IMR-90 (cell line): ENCODE data around the gene BPIFB2. TPM values are rescaled to one million over a fixed set of nuclear protein-coding genes. Genes with fewer than 3 reads are reported as not detected.

Experiments used
- ATAC-seq: fragments of 200-7000 bp; cut with Tn5 transposase; 2 replicates; pipeline ENCODE4 v1.9.1; 2020; ENCODE audit warnings: low read depth, mild to moderate bottlenecking, moderate library complexity
- BruUV-seq: library from RNA; stranded (reverse); fragments of 400-500 nt; replicated peaks from 2 replicates; lab custom pipeline; 2021; lab: Mats Ljungman, UMichigan
- CTCF ChIA-PET: fragments of 300-600 bp; formaldehyde crosslinking; extraction: SDS; loops from one replicate; lab custom pipeline; 2021; ENCODE audit warnings: antibody characterized with exemption; lab: Yijun Ruan, JAX
- POLR2A ChIA-PET: fragments of 300-600 bp; sonication (Branson Sonifier 250); formaldehyde crosslinking; loops from one replicate; lab custom pipeline; 2022; ENCODE audit warnings: antibody characterized with exemption; ENCODE audit not compliant: unreplicated experiment; lab: Charles Lee
- DNase-seq: peaks from one replicate; pipeline ENCODE4 v3.0.0; 2013
- H2AFZ ChIP-seq: replicated peaks from 2 replicates; pipeline ENCODE3; 2013; ENCODE audit warnings: low read length, mild to moderate bottlenecking; ENCODE audit not compliant: poor library complexity
- H2AK5ac ChIP-seq: 2 replicates; pipeline ENCODE4 v1.6.1; 2013; ENCODE audit warnings: low read depth, low read length, inconsistent platforms
- H2AK9ac ChIP-seq: replicated peaks from 2 replicates; pipeline ENCODE3; 2013; ENCODE audit warnings: mild to moderate bottlenecking, low read depth, low read length, moderate library complexity; ENCODE audit not compliant: poor library complexity
- H2BK120ac ChIP-seq: 2 replicates; pipeline ENCODE4 v1.6.1; 2013; ENCODE audit warnings: low read depth, low read length, inconsistent platforms
- H2BK15ac ChIP-seq: 3 replicates; pipeline ENCODE4 v1.6.1; 2013; ENCODE audit warnings: low read depth, low read length, inconsistent platforms
- H2BK20ac ChIP-seq: 2 replicates; pipeline ENCODE4 v1.6.1; 2013; ENCODE audit warnings: low read depth, mild to moderate bottlenecking, inconsistent platforms, low read length, moderate library complexity
- H2BK5ac ChIP-seq: 2 replicates; pipeline ENCODE4 v1.6.1; 2013; ENCODE audit warnings: mild to moderate bottlenecking, low read depth, low read length, inconsistent platforms; ENCODE audit not compliant: poor library complexity, severe bottlenecking
- H3K14ac ChIP-seq: replicated peaks from 2 replicates; pipeline ENCODE4 v1.6.1; 2013; ENCODE audit warnings: low read depth, low read length, inconsistent platforms
- H3K18ac ChIP-seq: 2 replicates; pipeline ENCODE4 v1.6.1; 2013; ENCODE audit warnings: low read depth, low read length, control low read depth
- H3K23ac ChIP-seq: 2 replicates; pipeline ENCODE4 v1.6.1; 2013; ENCODE audit warnings: low read depth, low read length, inconsistent platforms
- H3K27ac ChIP-seq: 2 replicates; pipeline ENCODE4 v1.5.1; 2013; ENCODE audit warnings: mild to moderate bottlenecking, control low read depth, low read length; ENCODE audit not compliant: insufficient read depth
- H3K27me3 ChIP-seq: 2 replicates; pipeline ENCODE4 v1.6.1; 2013; ENCODE audit warnings: low read length; ENCODE audit not compliant: control insufficient read depth, insufficient read depth
- H3K36me3 ChIP-seq: 2 replicates; pipeline ENCODE4 v1.6.1; 2013; ENCODE audit warnings: low read length, mixed read lengths; ENCODE audit not compliant: control insufficient read depth, insufficient read depth
- H3K4ac ChIP-seq: 2 replicates; pipeline ENCODE4 v1.6.1; 2013; ENCODE audit warnings: low read depth, low read length, inconsistent platforms
- H3K4me1 ChIP-seq: 2 replicates; pipeline ENCODE4 v1.6.1; 2013; ENCODE audit warnings: low read length, mixed read lengths; ENCODE audit not compliant: control insufficient read depth, insufficient read depth
- H3K4me2 ChIP-seq: 2 replicates; pipeline ENCODE4 v1.6.1; 2013; ENCODE audit warnings: low read depth, mild to moderate bottlenecking, control low read depth, low read length, moderate library complexity
- H3K4me3 ChIP-seq: 2 replicates; pipeline ENCODE4 v1.5.1; 2013; ENCODE audit warnings: low read depth, mild to moderate bottlenecking, control low read depth, low read length, moderate library complexity; ENCODE audit not compliant: insufficient read depth
- H3K56ac ChIP-seq: 2 replicates; pipeline ENCODE4 v1.6.1; 2013; ENCODE audit warnings: low read length, inconsistent platforms; ENCODE audit not compliant: insufficient read depth; ENCODE audit errors: extremely low read depth
- H3K79me1 ChIP-seq, 2 experiments: 2 replicates each; pipeline ENCODE4 v1.6.1; 2013; ENCODE audit warnings: low read length in 2 of 2, inconsistent platforms in 1 of 2, low read depth in 1 of 2
- H3K9ac ChIP-seq: 2 replicates; pipeline ENCODE4 v1.6.1; 2013; ENCODE audit warnings: low read depth, low read length, control low read depth
- H3K9me1 ChIP-seq: 2 replicates; pipeline ENCODE4 v1.6.1; 2013; ENCODE audit warnings: low read length, inconsistent platforms; ENCODE audit not compliant: insufficient read depth
- H3K9me3 ChIP-seq: 2 replicates; pipeline ENCODE4 v1.6.1; 2013; ENCODE audit warnings: low read length; ENCODE audit not compliant: control insufficient read depth, insufficient read depth
- H4K20me1 ChIP-seq: 2 replicates; pipeline ENCODE4 v1.6.1; 2013; ENCODE audit warnings: low read length, inconsistent platforms; ENCODE audit not compliant: insufficient read depth
- H4K5ac ChIP-seq: 2 replicates; pipeline ENCODE4 v1.6.1; 2013; ENCODE audit warnings: mild to moderate bottlenecking, low read depth, low read length, control low read depth
- H4K8ac ChIP-seq, 2 experiments: 2 replicates each; pipeline ENCODE4 v1.6.1; 2013; ENCODE audit warnings: low read depth in 2 of 2, low read length in 2 of 2, control low read depth in 1 of 2, inconsistent platforms in 1 of 2
- H4K91ac ChIP-seq: 2 replicates; pipeline ENCODE4 v1.6.1; 2013; ENCODE audit warnings: low read depth, low read length, inconsistent platforms; ENCODE audit not compliant: insufficient read depth
- CTCF ChIP-seq: conservative IDR thresholded peaks from 2 replicates; pipeline ENCODE4 v1.5.1; 2012; ENCODE audit warnings: mild to moderate bottlenecking, low read depth, low read length, improper control_type of control experiment
- ELK1 ChIP-seq: fragments of 150-350 bp; IDR thresholded peaks from 2 replicates; pipeline ENCODE4 v1.6.1; 2016; ENCODE audit warnings: low read depth, mild to moderate bottlenecking, low read length, moderate library complexity, borderline replicate concordance
- MXI1 ChIP-seq: IDR thresholded peaks from 2 replicates; pipeline ENCODE4 v1.6.1; 2012; ENCODE audit warnings: low read depth, mild to moderate bottlenecking, low read length, moderate library complexity, borderline replicate concordance
- RAD21 ChIP-seq: IDR thresholded peaks from 2 replicates; pipeline ENCODE4 v1.6.1; 2012; ENCODE audit warnings: low read length, improper control_type of control experiment
- RCOR1 ChIP-seq: IDR thresholded peaks from 2 replicates; pipeline ENCODE4 v1.6.1; 2012; ENCODE audit warnings: mild to moderate bottlenecking, low read length, improper control_type of control experiment; ENCODE audit not compliant: insufficient replicate concordance
- SMC3 ChIP-seq: fragments of 150-350 bp; IDR thresholded peaks from 2 replicates; pipeline ENCODE4 v1.6.1; 2016; ENCODE audit warnings: low read depth, mild to moderate bottlenecking, antibody characterized with exemption, low read length, moderate library complexity
- WGBS, 2 experiments: methylation state at CpG; one replicate each; pipeline versions ENCODE4 v1.1.5 to v1.1.7; 2013; ENCODE audit warnings: missing lambda C conversion rate in 2 of 2; ENCODE audit not compliant: insufficient read length in 1 of 2; ENCODE audit errors: extremely low coverage in 2 of 2; 5-methylcytosine and 5-hydroxymethylcytosine counted together
- dilution Hi-C: fragments of 300-500 bp; cut with HindIII; formaldehyde crosslinking; loops from one replicate; pipeline ENCODE4 v1.14.3; 2018; ENCODE audit warnings: low sequenced_read_pairs; ENCODE audit not compliant: unreplicated experiment
- in situ Hi-C: fragments of 300-500 bp; cut with MboI; formaldehyde crosslinking; loops from 3 replicates; pipeline ENCODE4 v1.14.3; 2019; ENCODE audit warnings: low sequenced_read_pairs, inconsistent platforms, mixed read lengths
- intact Hi-C: fragments of 100-400 bp; cut with micrococcal nuclease; formaldehyde crosslinking; loops from 2 replicates; pipeline ENCODE4 v1.10.0; 2022
- polyA plus RNA-seq, 3 experiments: library from polyadenylated mRNA; depleted of rRNA; stranded (reverse); fragments of >200 nt; gene quantifications; 2 replicates each; pipeline ENCODE4 v1.2.3, GENCODE V29; 2012; ENCODE audit warnings: low replicate concordance in 1 of 3
- total RNA-seq: library from RNA; depleted of rRNA; stranded (reverse); fragments of >200 nt; gene quantifications from 2 replicates; pipeline ENCODE4 v1.2.3, GENCODE V29; 2012

The BPIFB2 gene
- total and polyA plus RNA-seq, 2 of the 4 experiments (the other 2 are of a cell fraction): not detected

GRCh38 chr20:32973077-32973717, 34.3 kb upstream of the BPIFB2 start:
- no peak overlapping the region for H3K9ac ChIP-seq
- H2BK5ac ChIP-seq: no peak overlapping the region
- H4K91ac ChIP-seq: no peak overlapping the region
- H4K20me1 ChIP-seq: no peaks in the 10 kb centered on the region
- no peak overlapping the region for H4K8ac ChIP-seq
- H2AK5ac ChIP-seq: no peak overlapping the region
- dilution Hi-C loops: no loop called here
- no peak overlapping the region for H3K23ac ChIP-seq
- H3K4ac ChIP-seq: no peak overlapping the region
- H2AFZ ChIP-seq: no peak overlapping the region
- H3K14ac ChIP-seq: no peak overlapping the region
- in situ Hi-C loops: no loop called here
- H3K56ac ChIP-seq: no peak overlapping the region
- DNase-seq (no peak), ATAC-seq (no peak)
- no peak overlapping the region for H3K27ac ChIP-seq
- no peak overlapping the region for H2BK120ac ChIP-seq
- ChIA-PET POLR2A (no interaction called here), CTCF (no interaction called here)
- H3K4me3 ChIP-seq: no peak overlapping the region
- H3K18ac ChIP-seq: no peak overlapping the region
- H3K4me1 ChIP-seq: no peaks in the 10 kb centered on the region
- intact Hi-C loops: no loop called here
- H3K36me3 ChIP-seq: no peaks in the 10 kb centered on the region
- H3K9me1 ChIP-seq: no peaks in the 10 kb centered on the region
- no peak overlapping the region for H4K5ac ChIP-seq
- no peaks in the 10 kb centered on the region for H3K9me3 ChIP-seq
- BruUV-seq: no TSS peak
- H3K4me2 ChIP-seq: no peak overlapping the region
- no CpG with 5 or more reads among the region's 10 CpGs for WGBS, 2 experiments
- TF ChIP-seq SMC3 (no peak), MXI1 (no peak), RCOR1 (no peak), RAD21 (no peak), ELK1 (no peak), CTCF (no peak)
- H3K79me1 ChIP-seq: no peaks in the 10 kb centered on the region
- H2BK20ac ChIP-seq: no peak overlapping the region
- no peak overlapping the region for H2BK15ac ChIP-seq
- no peak overlapping the region for H2AK9ac ChIP-seq
- peaks cover 15% of the 10 kb centered on the region; the same call in 1 of the 2 replicates for H3K27me3 ChIP-seq
